ENCODE data around the gene PRTFDC1. TPM values are rescaled to one million over a fixed set of nuclear protein-coding genes. Genes with fewer than 3 reads are reported as not detected.
A peak's percentile ranks its signal among the peaks of the same experiment; 100 is the strongest.

Gene PRTFDC1, protein sequence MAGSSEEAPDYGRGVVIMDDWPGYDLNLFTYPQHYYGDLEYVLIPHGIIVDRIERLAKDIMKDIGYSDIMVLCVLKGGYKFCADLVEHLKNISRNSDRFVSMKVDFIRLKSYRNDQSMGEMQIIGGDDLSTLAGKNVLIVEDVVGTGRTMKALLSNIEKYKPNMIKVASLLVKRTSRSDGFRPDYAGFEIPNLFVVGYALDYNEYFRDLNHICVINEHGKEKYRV
- 24.2 and 27.0 TPM in 2 replicates for total RNA-seq
- 12.7 and 22.0 TPM in 2 replicates for polyA plus RNA-seq
- polyA plus RNA-seq (2011; cell fraction: cytosol; rRNA removed), result 18.6 and 25.6 TPM in 2 replicates
- 14.6 and 26.8 TPM in 2 replicates for polyA plus RNA-seq (2011; cell fraction: nucleus; rRNA removed)
- polyA plus RNA-seq (2012), result 20.5 and 20.7 TPM in 2 replicates
- polyA minus RNA-seq, result 15.0 and 18.9 TPM in 2 replicates
- polyA minus RNA-seq (2011; cell fraction: cytosol; rRNA and poly(A)+ RNA removed), result 2.2 TPM
- 5.6 and 7.4 TPM in 2 replicates for polyA minus RNA-seq (2011; cell fraction: nucleus; rRNA and poly(A)+ RNA removed)
- percentile 58 among the genes with signal in this experiment for Bru-seq, nascent RNA
- BruChase-seq, experiment 1, labeled RNA remaining after a 6-hour chase, result percentile 43 among the genes with signal in this experiment
- percentile 42 among the genes with signal in this experiment for BruChase-seq, experiment 2, labeled RNA remaining after a 2-hour chase
- long read RNA-seq, transcript PRTFDC1-202 (4 exons, 741 nt), result major isoform, 7 of 20 reads
- long read RNA-seq, partial matches to known transcripts, result 2 of 20 reads
- long read RNA-seq, other reads (novel, unspliced or antisense), result 10 of 20 reads

DNA sequence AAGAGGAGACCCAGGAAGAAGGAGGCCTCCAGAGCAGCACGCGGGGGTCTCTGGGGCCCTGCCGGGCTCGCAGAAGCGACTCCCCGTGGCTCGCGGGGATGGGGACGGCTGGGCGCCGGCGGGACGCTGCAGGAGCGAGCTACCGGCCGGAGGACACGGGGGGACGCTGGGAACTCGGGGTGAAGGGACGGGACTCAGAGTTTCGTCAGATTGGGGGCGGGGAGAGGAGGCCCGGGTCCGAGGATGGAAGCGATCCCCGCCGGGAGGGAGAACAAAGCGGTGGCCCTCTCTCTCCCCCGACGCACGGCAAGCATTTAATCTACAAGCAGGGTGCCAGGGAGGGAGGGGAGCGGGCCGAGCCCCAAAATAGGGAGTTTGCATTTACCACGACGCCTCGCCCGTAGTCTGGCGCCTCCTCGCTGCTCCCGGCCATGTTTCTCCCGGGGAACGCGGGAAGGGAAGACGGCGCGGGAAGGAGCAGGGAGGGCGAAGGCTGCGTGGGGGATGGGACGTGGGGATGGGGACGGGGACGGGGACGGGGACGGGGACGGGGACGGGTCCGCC lies at the start of gene PRTFDC1:
Gene PRTFDC1 (minus strand): TSS at position 464 of the 564 bp plus-strand sequence. CDS start 31 bp downstream, at position 433.
- intact Hi-C loops (cut with micrococcal nuclease) (loop anchor here (1.0 to 2.0 kb wide), 4 partner anchors 65 to 309 kb away; partner anchors contain the start of genes ENKUR and THNSL1), dilution Hi-C loops (cut with MboI; ENCODE audit: extremely low pct_ligation_motif_present, low sequenced_read_pairs) (no loop called here)
- FAIRE-seq (peak; percentile 59), DNase-seq (ENCODE audit: low read depth, low spot score) (peak; percentile 40)
- Histone ChIP-seq H3K27me3 (ENCODE audit: control insufficient read depth in 2 of 2, insufficient read depth in 2 of 2, low read length in 2 of 2) (no peaks in the 10 kb centered on the region), H3K4me1 (ENCODE audit: control insufficient read depth, extremely low read depth, insufficient read depth, low read length) (peaks cover 12% of the 10 kb centered on the region), H3K9me1 (replicated peaks; ENCODE audit: control insufficient read depth, extremely low read depth, insufficient read depth, low read length) (no peaks in the 10 kb centered on the region), H4K20me1 (replicated peaks; ENCODE audit: control insufficient read depth, extremely low read depth, insufficient read depth, low read length) (no peaks in the 10 kb centered on the region), H3K79me2 (ENCODE audit: control insufficient read depth, insufficient read depth, low read length) (no peaks in the 10 kb centered on the region), H3K4me3 (replicated peaks in 1 of 3; ENCODE audit: insufficient read depth in 1 of 3, low read depth in 1 of 3, low read length in 3 of 3) (peak within 1 kb of the TSS; percentile 44 to 60 (median 47)), H3K9ac (replicated peaks; ENCODE audit: extremely low read depth, insufficient read depth, low read length) (peak within 1 kb of the TSS; percentile 78), H2AFZ (ENCODE audit: low read depth, low read length) (peak within 1 kb of the TSS; percentile 98), H3K9me3 (replicated peaks; ENCODE audit: control insufficient read depth, insufficient read depth, low read length) (no peaks in the 10 kb centered on the region), H3K27ac (ENCODE audit: insufficient read depth, low read depth, low read length) (peak within 1 kb of the TSS; percentile 77), H3K36me3 (ENCODE audit: control insufficient read depth in 2 of 2, extremely low read depth in 1 of 2, insufficient read depth in 2 of 2, low read length in 2 of 2) (no peaks in the 10 kb centered on the region), H3K4me2 (ENCODE audit: insufficient read depth, low read length) (peak within 1 kb of the TSS; percentile 60)
- TF ChIP-seq, protein P1, sequence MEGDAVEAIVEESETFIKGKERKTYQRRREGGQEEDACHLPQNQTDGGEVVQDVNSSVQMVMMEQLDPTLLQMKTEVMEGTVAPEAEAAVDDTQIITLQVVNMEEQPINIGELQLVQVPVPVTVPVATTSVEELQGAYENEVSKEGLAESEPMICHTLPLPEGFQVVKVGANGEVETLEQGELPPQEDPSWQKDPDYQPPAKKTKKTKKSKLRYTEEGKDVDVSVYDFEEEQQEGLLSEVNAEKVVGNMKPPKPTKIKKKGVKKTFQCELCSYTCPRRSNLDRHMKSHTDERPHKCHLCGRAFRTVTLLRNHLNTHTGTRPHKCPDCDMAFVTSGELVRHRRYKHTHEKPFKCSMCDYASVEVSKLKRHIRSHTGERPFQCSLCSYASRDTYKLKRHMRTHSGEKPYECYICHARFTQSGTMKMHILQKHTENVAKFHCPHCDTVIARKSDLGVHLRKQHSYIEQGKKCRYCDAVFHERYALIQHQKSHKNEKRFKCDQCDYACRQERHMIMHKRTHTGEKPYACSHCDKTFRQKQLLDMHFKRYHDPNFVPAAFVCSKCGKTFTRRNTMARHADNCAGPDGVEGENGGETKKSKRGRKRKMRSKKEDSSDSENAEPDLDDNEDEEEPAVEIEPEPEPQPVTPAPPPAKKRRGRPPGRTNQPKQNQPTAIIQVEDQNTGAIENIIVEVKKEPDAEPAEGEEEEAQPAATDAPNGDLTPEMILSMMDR (IDR thresholded peaks at IDR 0.05; ENCODE audit: extremely low read depth in 1 of 2, insufficient read depth in 1 of 2, low read depth in 1 of 2, low read length in 2 of 2), result no peak
- TF ChIP-seq EZH2 (IDR thresholded peaks at IDR 0.05; ENCODE audit: borderline replicate concordance, low read depth, low read length, severe bottlenecking) (no peak), POLR2A (IDR thresholded peaks at IDR 0.05; ENCODE audit: low read depth, low read length) (no peak), GATA2 (IDR thresholded peaks at IDR 0.05; ENCODE audit: insufficient read depth, insufficient read length, low read depth, low read length) (no peak), POLR2AphosphoS5 (IDR thresholded peaks at IDR 0.05; ENCODE audit: insufficient read depth, low read depth, low read length) (no peak), MYC (IDR thresholded peaks at IDR 0.05; ENCODE audit: low read depth, low read length) (no peak), FOS (IDR thresholded peaks at IDR 0.05; ENCODE audit: borderline replicate concordance, insufficient read depth, low read length) (no peak), JUN (IDR thresholded peaks at IDR 0.05; ENCODE audit: borderline replicate concordance, insufficient read depth, insufficient read length, low read depth) (no peak)
- TF ChIP-seq, protein P2, sequence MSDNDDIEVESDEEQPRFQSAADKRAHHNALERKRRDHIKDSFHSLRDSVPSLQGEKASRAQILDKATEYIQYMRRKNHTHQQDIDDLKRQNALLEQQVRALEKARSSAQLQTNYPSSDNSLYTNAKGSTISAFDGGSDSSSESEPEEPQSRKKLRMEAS (IDR thresholded peaks at IDR 0.05; ENCODE audit: insufficient read depth, insufficient read length), result no peak
- POLR2A ChIA-PET, result no interaction called here
- TSS peak; percentile 82 for BruUV-seq (replicated peaks)
- CTCF ChIA-PET, result interaction anchor here (0.8 to 1.8 kb wide), 9 partner anchors 35 to 309 kb away, joined by 3 to 12 read pairs (median 4); partner anchors contain the start of gene ARHGAP21

Data from endothelial cell of umbilical vein (primary cell).